Measurements from ENCODE around the gene LRRC3B.

GRCh38 chr3:26753095-26753494 lies 130.5 kb downstream of the LRRC3B start:
- TF ChIP-seq CTCF (IDR thresholded peaks at IDR 0.05; ENCODE audit: poor library complexity, severe bottlenecking) (no peak), POLR2AphosphoS5 (IDR thresholded peaks at IDR 0.05) (no peak), EZH2 (IDR thresholded peaks at IDR 0.05; ENCODE audit: borderline replicate concordance, insufficient read depth, low read length, poor library complexity, severe bottlenecking) (no peak), MXI1 (conservative IDR thresholded peaks at IDR 0.05; ENCODE audit: poor library complexity, severe bottlenecking) (no peak)

Measured in neural cell (in vitro differentiated cells).